DOHH2 (cell line): Measurements from ENCODE around the gene NSUN6.

Experiments used
- CTCF ChIP-seq: fragments of 200-600 bp; sonication (generic); IDR thresholded peaks from one replicate; pipeline ENCODE4 v1.5.1; 2014; ENCODE audit warnings: antibody characterized with exemption, mild to moderate bottlenecking, low read depth, low read length; ENCODE audit not compliant: poor library complexity, severe bottlenecking
- EZH2phosphoT487 ChIP-seq: fragments of 200-600 bp; sonication (generic); IDR thresholded peaks from 2 replicates; pipeline ENCODE4 v1.6.1; 2017; ENCODE audit warnings: borderline replicate concordance, mild to moderate bottlenecking, antibody characterized with exemption, low read length, moderate library complexity, mixed read lengths

GRCh38 chr10:18577823-18578685, 73.3 kb downstream of the NSUN6 start:
- TF ChIP-seq CTCF, result no peak
- no peak for TF ChIP-seq EZH2phosphoT487
